GM12878 (cell line): ENCODE data around the gene ATP6AP2. TPM values are rescaled to one million over a fixed set of nuclear protein-coding genes. Genes with fewer than 3 reads are reported as not detected.
A peak's percentile ranks its signal among the peaks of the same experiment; 100 is the strongest.

Experiments
- CEBPB ChIP-seq, 2 experiments: fragments of 150-350 bp in 1 of 2; IDR thresholded peaks; 2 replicates each; pipeline ENCODE4 v1.6.1; 2012 to 2014; ENCODE audit warnings: low read depth in 2 of 2, low read length in 2 of 2, borderline replicate concordance in 1 of 2, inconsistent platforms in 1 of 2
- CUX1 ChIP-seq: IDR thresholded peaks from 2 replicates; pipeline ENCODE4 v1.6.1; 2012; ENCODE audit warnings: improper control_type of control experiment, low read depth, low read length; ENCODE audit not compliant: insufficient replicate concordance
- EZH2 ChIP-seq: IDR thresholded peaks from 2 replicates; pipeline ENCODE4 v1.6.1; 2012; ENCODE audit warnings: low read depth, mild to moderate bottlenecking, control low read depth, inconsistent platforms, low read length, borderline replicate concordance; ENCODE audit not compliant: control insufficient read depth
- IKZF2 ChIP-seq, 2 experiments: fragments of 450-650 bp; IDR thresholded peaks; 2 replicates each; pipeline ENCODE4 v1.6.1; 2017; ENCODE audit warnings: mild to moderate bottlenecking in 2 of 2, moderate library complexity in 2 of 2
- POLR2AphosphoS2 ChIP-seq: IDR thresholded peaks from 2 replicates; pipeline ENCODE4 v1.6.1; 2011; ENCODE audit warnings: low read depth, mild to moderate bottlenecking, low read length, improper control_type of control experiment, moderate library complexity
- RAD51 ChIP-seq: fragments of 450-650 bp; IDR thresholded peaks from 2 replicates; pipeline ENCODE4 v1.6.1; 2016; ENCODE audit warnings: moderate library complexity, mild to moderate bottlenecking, inconsistent platforms
- SIN3A ChIP-seq: IDR thresholded peaks from 2 replicates; pipeline ENCODE4 v1.6.1; 2012; ENCODE audit warnings: low read depth, low read length, improper control_type of control experiment
- SKIL ChIP-seq: fragments of 450-650 bp; IDR thresholded peaks from 2 replicates; pipeline ENCODE4 v1.6.1; 2017; ENCODE audit warnings: mild to moderate bottlenecking, low read depth, inconsistent platforms; ENCODE audit not compliant: poor library complexity, severe bottlenecking
- SMARCA5 ChIP-seq: fragments of 450-650 bp; IDR thresholded peaks from 2 replicates; pipeline ENCODE4 v1.6.1; 2017; ENCODE audit warnings: mild to moderate bottlenecking
- SP1 ChIP-seq: IDR thresholded peaks from one replicate; pipeline ENCODE4 v1.6.1; 2011; ENCODE audit warnings: low read depth, low read length
- TCF3 ChIP-seq: IDR thresholded peaks from 2 replicates; pipeline ENCODE4 v1.6.1; 2012; ENCODE audit warnings: low read depth, mild to moderate bottlenecking, low read length, borderline replicate concordance; ENCODE audit not compliant: insufficient read depth
- ZZZ3 ChIP-seq: IDR thresholded peaks from 2 replicates; pipeline ENCODE4 v1.6.1; 2011; ENCODE audit warnings: low read depth; ENCODE audit not compliant: control insufficient read depth, insufficient read length
- polyA plus RNA-seq, 11 experiments: library from polyadenylated mRNA; depleted of rRNA in 4 of 11; unstranded in 6 of 11; stranded (reverse) in 5 of 11; fragments of >200 nt; fragmentation: Nextera tagmentation in 4 of 11; fragmentation: Illumina TruSeq in 1 of 11; extraction: Ambion mirVana in 4 of 11; extraction: Trizol in 1 of 11; gene quantifications; 1 replicate in 1 of 11; 2 replicates in 10 of 11; pipeline versions ENCODE4 v1.2.1 to v1.2.3, GENCODE V29; 2011 to 2016; ENCODE audit warnings: inconsistent platforms in 2 of 11, missing spikeins in 2 of 11, low read depth in 1 of 11
- total RNA-seq, 4 experiments: library from RNA; depleted of rRNA in 3 of 4; stranded (reverse); fragments of >200 nt in 3 of 4; fragmentation: Illumina TruSeq in 1 of 4; extraction: Trizol in 1 of 4; gene quantifications; 2 replicates each; pipeline versions ENCODE4 v1.2.1 to v1.2.3, GENCODE V29; 2013 to 2021
- TF ChIP-seq, protein P1 (sequence below): fragments of 150-350 bp; IDR thresholded peaks from 2 replicates; pipeline ENCODE4 v1.6.1; 2016; ENCODE audit warnings: low read depth, low read length
- TF ChIP-seq, protein P2 (sequence below): IDR thresholded peaks from 2 replicates; pipeline ENCODE4 v1.6.1; 2011; ENCODE audit warnings: low read depth, low read length, improper control_type of control experiment, borderline replicate concordance

Gene ATP6AP2
- total and polyA plus RNA-seq, 10 of the 15 experiments (the other 5 are each of a cell fraction or from before 2014, with no cell fraction given), result 36.3 to 141 (median 56.0) TPM

DNA sequence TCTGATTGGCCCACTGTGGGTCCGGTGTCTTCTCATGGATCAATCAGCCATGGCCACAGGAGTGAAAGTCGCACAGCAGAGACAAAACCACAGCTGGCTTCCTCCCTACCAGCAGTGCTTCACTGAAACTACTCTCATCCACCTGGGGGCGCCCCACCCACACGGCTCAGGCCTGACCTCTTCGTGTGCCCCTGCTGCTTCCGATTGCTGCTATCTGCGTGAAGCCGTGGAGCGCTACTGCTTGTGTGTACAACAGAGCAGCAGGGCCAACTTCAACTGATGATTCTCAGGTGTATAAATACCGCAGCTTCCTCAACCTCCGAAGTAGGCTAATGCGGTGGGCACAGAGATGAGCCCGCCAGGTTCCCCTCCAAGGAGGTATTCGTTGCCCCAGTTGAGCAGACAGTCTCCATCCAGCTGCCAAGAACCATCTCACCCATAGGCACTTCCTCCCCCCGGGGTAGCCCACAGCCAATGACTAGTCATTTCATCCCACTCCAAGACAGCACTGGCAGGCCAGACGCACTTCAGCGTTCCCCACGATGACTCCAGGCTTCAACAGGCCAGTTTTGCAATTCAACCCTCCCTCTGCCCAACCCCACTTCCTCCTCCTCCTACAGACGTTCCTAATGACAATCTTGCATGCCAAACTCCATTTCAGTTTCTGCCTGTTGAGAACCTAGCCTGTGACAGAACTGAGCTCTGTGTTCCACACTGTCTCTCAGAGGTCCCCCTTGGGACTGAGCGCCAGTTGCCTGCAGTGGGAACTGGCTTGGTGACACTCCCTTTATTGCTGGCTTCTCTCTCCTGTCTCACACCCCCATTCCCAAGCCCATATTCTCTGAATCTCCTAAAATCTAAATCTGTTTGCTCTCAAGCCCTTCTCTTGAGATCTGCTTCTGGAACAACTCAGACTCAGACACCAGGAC is 41.3 kb upstream of the ATP6AP2 start (continued):
- TF ChIP-seq, protein P1, sequence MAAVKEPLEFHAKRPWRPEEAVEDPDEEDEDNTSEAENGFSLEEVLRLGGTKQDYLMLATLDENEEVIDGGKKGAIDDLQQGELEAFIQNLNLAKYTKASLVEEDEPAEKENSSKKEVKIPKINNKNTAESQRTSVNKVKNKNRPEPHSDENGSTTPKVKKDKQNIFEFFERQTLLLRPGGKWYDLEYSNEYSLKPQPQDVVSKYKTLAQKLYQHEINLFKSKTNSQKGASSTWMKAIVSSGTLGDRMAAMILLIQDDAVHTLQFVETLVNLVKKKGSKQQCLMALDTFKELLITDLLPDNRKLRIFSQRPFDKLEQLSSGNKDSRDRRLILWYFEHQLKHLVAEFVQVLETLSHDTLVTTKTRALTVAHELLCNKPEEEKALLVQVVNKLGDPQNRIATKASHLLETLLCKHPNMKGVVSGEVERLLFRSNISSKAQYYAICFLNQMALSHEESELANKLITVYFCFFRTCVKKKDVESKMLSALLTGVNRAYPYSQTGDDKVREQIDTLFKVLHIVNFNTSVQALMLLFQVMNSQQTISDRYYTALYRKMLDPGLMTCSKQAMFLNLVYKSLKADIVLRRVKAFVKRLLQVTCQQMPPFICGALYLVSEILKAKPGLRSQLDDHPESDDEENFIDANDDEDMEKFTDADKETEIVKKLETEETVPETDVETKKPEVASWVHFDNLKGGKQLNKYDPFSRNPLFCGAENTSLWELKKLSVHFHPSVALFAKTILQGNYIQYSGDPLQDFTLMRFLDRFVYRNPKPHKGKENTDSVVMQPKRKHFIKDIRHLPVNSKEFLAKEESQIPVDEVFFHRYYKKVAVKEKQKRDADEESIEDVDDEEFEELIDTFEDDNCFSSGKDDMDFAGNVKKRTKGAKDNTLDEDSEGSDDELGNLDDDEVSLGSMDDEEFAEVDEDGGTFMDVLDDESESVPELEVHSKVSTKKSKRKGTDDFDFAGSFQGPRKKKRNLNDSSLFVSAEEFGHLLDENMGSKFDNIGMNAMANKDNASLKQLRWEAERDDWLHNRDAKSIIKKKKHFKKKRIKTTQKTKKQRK, result no peak
- TF ChIP-seq TCF3 (0 out of 2 replicates have a peak, but pooled peaks have one; percentile 29), POLR2AphosphoS2 (no peak), SIN3A (no peak), CEBPB (IDR thresholded peaks at IDR 0.05; ENCODE audit: borderline replicate concordance in 1 of 2, low read depth in 2 of 2, low read length in 2 of 2) (no peak), EZH2 (no peak), CUX1 (peak; percentile 65), ZZZ3 (no peak), IKZF2 (IDR thresholded peaks at IDR 0.05) (no peak), SKIL (no peak), SP1 (no peak), SMARCA5 (no peak), RAD51 (no peak)
- TF ChIP-seq, protein P2, sequence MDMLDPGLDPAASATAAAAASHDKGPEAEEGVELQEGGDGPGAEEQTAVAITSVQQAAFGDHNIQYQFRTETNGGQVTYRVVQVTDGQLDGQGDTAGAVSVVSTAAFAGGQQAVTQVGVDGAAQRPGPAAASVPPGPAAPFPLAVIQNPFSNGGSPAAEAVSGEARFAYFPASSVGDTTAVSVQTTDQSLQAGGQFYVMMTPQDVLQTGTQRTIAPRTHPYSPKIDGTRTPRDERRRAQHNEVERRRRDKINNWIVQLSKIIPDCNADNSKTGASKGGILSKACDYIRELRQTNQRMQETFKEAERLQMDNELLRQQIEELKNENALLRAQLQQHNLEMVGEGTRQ, result no peak
